IMR-90 (cell line): ENCODE results near the gene SERPINB1. TPM values are rescaled to one million over a fixed set of nuclear protein-coding genes. Genes with fewer than 3 reads are reported as not detected.

Experiments used
- ATAC-seq: fragments of 200-7000 bp; cut with Tn5 transposase; 2 replicates; pipeline ENCODE4 v1.9.1; 2020; ENCODE audit warnings: low read depth, mild to moderate bottlenecking, moderate library complexity
- BruUV-seq: library from RNA; stranded (reverse); fragments of 400-500 nt; replicated peaks from 2 replicates; lab custom pipeline; 2021; lab: Mats Ljungman, UMichigan
- CTCF ChIA-PET: fragments of 300-600 bp; formaldehyde crosslinking; extraction: SDS; loops from one replicate; lab custom pipeline; 2021; ENCODE audit warnings: antibody characterized with exemption; lab: Yijun Ruan, JAX
- POLR2A ChIA-PET: fragments of 300-600 bp; sonication (Branson Sonifier 250); formaldehyde crosslinking; loops from one replicate; lab custom pipeline; 2022; ENCODE audit warnings: antibody characterized with exemption; ENCODE audit not compliant: unreplicated experiment; lab: Charles Lee
- DNase-seq: peaks from one replicate; pipeline ENCODE4 v3.0.0; 2013
- H2AFZ ChIP-seq: replicated peaks from 2 replicates; pipeline ENCODE3; 2013; ENCODE audit warnings: low read length, mild to moderate bottlenecking; ENCODE audit not compliant: poor library complexity
- H2AK5ac ChIP-seq: 2 replicates; pipeline ENCODE4 v1.6.1; 2013; ENCODE audit warnings: low read depth, low read length, inconsistent platforms
- H2AK9ac ChIP-seq: replicated peaks from 2 replicates; pipeline ENCODE3; 2013; ENCODE audit warnings: mild to moderate bottlenecking, low read depth, low read length, moderate library complexity; ENCODE audit not compliant: poor library complexity
- H2BK120ac ChIP-seq: 2 replicates; pipeline ENCODE4 v1.6.1; 2013; ENCODE audit warnings: low read depth, low read length, inconsistent platforms
- H2BK15ac ChIP-seq: 3 replicates; pipeline ENCODE4 v1.6.1; 2013; ENCODE audit warnings: low read depth, low read length, inconsistent platforms
- H2BK20ac ChIP-seq: 2 replicates; pipeline ENCODE4 v1.6.1; 2013; ENCODE audit warnings: low read depth, mild to moderate bottlenecking, inconsistent platforms, low read length, moderate library complexity
- H2BK5ac ChIP-seq: 2 replicates; pipeline ENCODE4 v1.6.1; 2013; ENCODE audit warnings: mild to moderate bottlenecking, low read depth, low read length, inconsistent platforms; ENCODE audit not compliant: poor library complexity, severe bottlenecking
- H3K14ac ChIP-seq: replicated peaks from 2 replicates; pipeline ENCODE4 v1.6.1; 2013; ENCODE audit warnings: low read depth, low read length, inconsistent platforms
- H3K18ac ChIP-seq: 2 replicates; pipeline ENCODE4 v1.6.1; 2013; ENCODE audit warnings: low read depth, low read length, control low read depth
- H3K23ac ChIP-seq: 2 replicates; pipeline ENCODE4 v1.6.1; 2013; ENCODE audit warnings: low read depth, low read length, inconsistent platforms
- H3K27ac ChIP-seq: 2 replicates; pipeline ENCODE4 v1.5.1; 2013; ENCODE audit warnings: mild to moderate bottlenecking, control low read depth, low read length; ENCODE audit not compliant: insufficient read depth
- H3K27me3 ChIP-seq: 2 replicates; pipeline ENCODE4 v1.6.1; 2013; ENCODE audit warnings: low read length; ENCODE audit not compliant: control insufficient read depth, insufficient read depth
- H3K36me3 ChIP-seq: 2 replicates; pipeline ENCODE4 v1.6.1; 2013; ENCODE audit warnings: low read length, mixed read lengths; ENCODE audit not compliant: control insufficient read depth, insufficient read depth
- H3K4ac ChIP-seq: 2 replicates; pipeline ENCODE4 v1.6.1; 2013; ENCODE audit warnings: low read depth, low read length, inconsistent platforms
- H3K4me1 ChIP-seq: 2 replicates; pipeline ENCODE4 v1.6.1; 2013; ENCODE audit warnings: low read length, mixed read lengths; ENCODE audit not compliant: control insufficient read depth, insufficient read depth
- H3K4me2 ChIP-seq: 2 replicates; pipeline ENCODE4 v1.6.1; 2013; ENCODE audit warnings: low read depth, mild to moderate bottlenecking, control low read depth, low read length, moderate library complexity
- H3K4me3 ChIP-seq: 2 replicates; pipeline ENCODE4 v1.5.1; 2013; ENCODE audit warnings: low read depth, mild to moderate bottlenecking, control low read depth, low read length, moderate library complexity; ENCODE audit not compliant: insufficient read depth
- H3K56ac ChIP-seq: 2 replicates; pipeline ENCODE4 v1.6.1; 2013; ENCODE audit warnings: low read length, inconsistent platforms; ENCODE audit not compliant: insufficient read depth; ENCODE audit errors: extremely low read depth
- H3K79me1 ChIP-seq, 2 experiments: 2 replicates each; pipeline ENCODE4 v1.6.1; 2013; ENCODE audit warnings: low read length in 2 of 2, inconsistent platforms in 1 of 2, low read depth in 1 of 2
- H3K9ac ChIP-seq: 2 replicates; pipeline ENCODE4 v1.6.1; 2013; ENCODE audit warnings: low read depth, low read length, control low read depth
- H3K9me1 ChIP-seq: 2 replicates; pipeline ENCODE4 v1.6.1; 2013; ENCODE audit warnings: low read length, inconsistent platforms; ENCODE audit not compliant: insufficient read depth
- H3K9me3 ChIP-seq: 2 replicates; pipeline ENCODE4 v1.6.1; 2013; ENCODE audit warnings: low read length; ENCODE audit not compliant: control insufficient read depth, insufficient read depth
- H4K20me1 ChIP-seq: 2 replicates; pipeline ENCODE4 v1.6.1; 2013; ENCODE audit warnings: low read length, inconsistent platforms; ENCODE audit not compliant: insufficient read depth
- H4K5ac ChIP-seq: 2 replicates; pipeline ENCODE4 v1.6.1; 2013; ENCODE audit warnings: mild to moderate bottlenecking, low read depth, low read length, control low read depth
- H4K8ac ChIP-seq, 2 experiments: 2 replicates each; pipeline ENCODE4 v1.6.1; 2013; ENCODE audit warnings: low read depth in 2 of 2, low read length in 2 of 2, control low read depth in 1 of 2, inconsistent platforms in 1 of 2
- H4K91ac ChIP-seq: 2 replicates; pipeline ENCODE4 v1.6.1; 2013; ENCODE audit warnings: low read depth, low read length, inconsistent platforms; ENCODE audit not compliant: insufficient read depth
- BHLHE40 ChIP-seq: fragments of 150-350 bp; IDR thresholded peaks from 2 replicates; pipeline ENCODE4 v1.6.1; 2016; ENCODE audit warnings: mild to moderate bottlenecking, low read depth, low read length
- CEBPB ChIP-seq: IDR thresholded peaks from 2 replicates; pipeline ENCODE4 v1.6.1; 2012; ENCODE audit warnings: low read depth, low read length, improper control_type of control experiment
- CHD1 ChIP-seq: IDR thresholded peaks from 2 replicates; pipeline ENCODE4 v1.6.1; 2012; ENCODE audit warnings: low read depth, low read length, improper control_type of control experiment
- CTCF ChIP-seq: conservative IDR thresholded peaks from 2 replicates; pipeline ENCODE4 v1.5.1; 2012; ENCODE audit warnings: mild to moderate bottlenecking, low read depth, low read length, improper control_type of control experiment
- ELK1 ChIP-seq: fragments of 150-350 bp; IDR thresholded peaks from 2 replicates; pipeline ENCODE4 v1.6.1; 2016; ENCODE audit warnings: low read depth, mild to moderate bottlenecking, low read length, moderate library complexity, borderline replicate concordance
- FOS ChIP-seq: fragments of 150-350 bp; IDR thresholded peaks from 2 replicates; pipeline ENCODE4 v1.6.1; 2016; ENCODE audit warnings: low read depth, low read length
- MAFK ChIP-seq: IDR thresholded peaks from 2 replicates; pipeline ENCODE4 v1.6.1; 2012; ENCODE audit warnings: low read depth, low read length, improper control_type of control experiment
- MAZ ChIP-seq: IDR thresholded peaks from 2 replicates; pipeline ENCODE4 v1.6.1; 2012; ENCODE audit warnings: low read depth, mild to moderate bottlenecking, low read length, improper control_type of control experiment, moderate library complexity, borderline replicate concordance
- MXI1 ChIP-seq: IDR thresholded peaks from 2 replicates; pipeline ENCODE4 v1.6.1; 2012; ENCODE audit warnings: low read depth, mild to moderate bottlenecking, low read length, moderate library complexity, borderline replicate concordance
- NFE2L2 ChIP-seq: fragments of 150-350 bp; IDR thresholded peaks from 2 replicates; pipeline ENCODE4 v1.6.1; 2016; ENCODE audit warnings: low read depth, mild to moderate bottlenecking, low read length
- POLR2A ChIP-seq: IDR thresholded peaks from 2 replicates; pipeline ENCODE4 v1.6.1; 2012; ENCODE audit warnings: mild to moderate bottlenecking, low read depth, low read length
- RAD21 ChIP-seq: IDR thresholded peaks from 2 replicates; pipeline ENCODE4 v1.6.1; 2012; ENCODE audit warnings: low read length, improper control_type of control experiment
- RCOR1 ChIP-seq: IDR thresholded peaks from 2 replicates; pipeline ENCODE4 v1.6.1; 2012; ENCODE audit warnings: mild to moderate bottlenecking, low read length, improper control_type of control experiment; ENCODE audit not compliant: insufficient replicate concordance
- RFX5 ChIP-seq: IDR thresholded peaks from 2 replicates; pipeline ENCODE4 v1.8.0; 2012; ENCODE audit warnings: low read depth, mild to moderate bottlenecking, low read length, moderate library complexity
- SMC3 ChIP-seq: fragments of 150-350 bp; IDR thresholded peaks from 2 replicates; pipeline ENCODE4 v1.6.1; 2016; ENCODE audit warnings: low read depth, mild to moderate bottlenecking, antibody characterized with exemption, low read length, moderate library complexity
- WGBS, 2 experiments: methylation state at CpG; one replicate each; pipeline versions ENCODE4 v1.1.5 to v1.1.7; 2013; ENCODE audit warnings: missing lambda C conversion rate in 2 of 2; ENCODE audit not compliant: insufficient read length in 1 of 2; ENCODE audit errors: extremely low coverage in 2 of 2; 5-methylcytosine and 5-hydroxymethylcytosine counted together
- dilution Hi-C: fragments of 300-500 bp; cut with HindIII; formaldehyde crosslinking; loops from one replicate; pipeline ENCODE4 v1.14.3; 2018; ENCODE audit warnings: low sequenced_read_pairs; ENCODE audit not compliant: unreplicated experiment
- in situ Hi-C: fragments of 300-500 bp; cut with MboI; formaldehyde crosslinking; loops from 3 replicates; pipeline ENCODE4 v1.14.3; 2019; ENCODE audit warnings: low sequenced_read_pairs, inconsistent platforms, mixed read lengths
- intact Hi-C: fragments of 100-400 bp; cut with micrococcal nuclease; formaldehyde crosslinking; loops from 2 replicates; pipeline ENCODE4 v1.10.0; 2022
- polyA plus RNA-seq, 3 experiments: library from polyadenylated mRNA; depleted of rRNA; stranded (reverse); fragments of >200 nt; gene quantifications; 2 replicates each; pipeline ENCODE4 v1.2.3, GENCODE V29; 2012; ENCODE audit warnings: low replicate concordance in 1 of 3
- total RNA-seq: library from RNA; depleted of rRNA; stranded (reverse); fragments of >200 nt; gene quantifications from 2 replicates; pipeline ENCODE4 v1.2.3, GENCODE V29; 2012

Gene SERPINB1
- total and polyA plus RNA-seq, 2 of the 4 experiments (the other 2 are of a cell fraction): 6.1 to 9.1 TPM

GRCh38 chr6:2839982-2840748 is 1.5 kb downstream of the SERPINB1 start:
- intact Hi-C loops: loop anchor here (5.0 kb wide), 1 partner anchor 103 kb away; no protein-coding TSS in a partner anchor
- peak overlapping the region; percentile 80; the same call in 1 of the 2 replicates for H3K27ac ChIP-seq
- peak overlapping the region; percentile 72 for H4K91ac ChIP-seq
- H3K9me1 ChIP-seq: peaks cover 21% of the 10 kb centered on the region
- no peak for DNase-seq
- POLR2A ChIA-PET: interaction anchor here (1.2 kb wide), 1 partner anchor 71 kb away, joined by 4 read pairs; no protein-coding TSS in a partner anchor
- peaks cover 18% of the 10 kb centered on the region for H3K4me1 ChIP-seq
- dilution Hi-C loops: no loop called here
- peak overlapping the region; percentile 51; the same call in 1 of the 3 replicates for H2BK15ac ChIP-seq
- H3K56ac ChIP-seq: no peak overlapping the region
- no peaks in the 10 kb centered on the region for H3K9me3 ChIP-seq
- peak overlapping the region; percentile 76 for H3K23ac ChIP-seq
- no peak overlapping the region for H2AFZ ChIP-seq
- H4K5ac ChIP-seq: peak overlapping the region; percentile 19; the same call in 1 of the 2 replicates
- H2AK5ac ChIP-seq: peak overlapping the region; percentile 41
- H2AK9ac ChIP-seq: peak overlapping the region; percentile 60
- no peak overlapping the region for H3K4me3 ChIP-seq
- peaks cover 16 to 32% of the 10 kb centered on the region in 2 experiments for H3K79me1 ChIP-seq
- H2BK20ac ChIP-seq: peak overlapping the region; percentile 10; the same call in 1 of the 2 replicates
- H3K18ac ChIP-seq: peak overlapping the region; percentile 22
- H2BK5ac ChIP-seq: peak overlapping the region; percentile 72
- in situ Hi-C loops: loop anchor here (5.0 to 10.0 kb wide), 3 partner anchors 48 to 215 kb away; no protein-coding TSS in a partner anchor
- 82% methylated on average over 3 of the region's 12 CpGs; no CpG with 5 or more reads in 1 of the 2 experiments for WGBS, 2 experiments
- peak overlapping the region; percentile 71 for H3K4me2 ChIP-seq
- peak overlapping the region in 1 of 2 experiments; percentile 77; a peak in 3 of 4 replicates for H4K8ac ChIP-seq
- peak overlapping the region; percentile 44 for H3K14ac ChIP-seq
- H4K20me1 ChIP-seq: no peaks in the 10 kb centered on the region
- H3K9ac ChIP-seq: peak overlapping the region; percentile 0
- CTCF ChIA-PET: interaction anchor here (0.8 to 1.8 kb wide), 4 partner anchors 19 to 112 kb away, joined by 3 to 5 read pairs (median 4); no protein-coding TSS in a partner anchor
- peak overlapping the region; percentile 5 for H2BK120ac ChIP-seq
- peak overlapping the region; percentile 82 for H3K4ac ChIP-seq
- peaks cover 8% of the 10 kb centered on the region for H3K36me3 ChIP-seq
- BruUV-seq: no TSS peak
- H3K27me3 ChIP-seq: no peaks in the 10 kb centered on the region
- ATAC-seq: no peak
- TF ChIP-seq FOS (no peak), RCOR1 (no peak), RAD21 (no peak), BHLHE40 (no peak), MAFK (no peak), MAZ (no peak), CHD1 (no peak), NFE2L2 (no peak), CTCF (no peak), MXI1 (no peak), POLR2A (no peak), ELK1 (no peak), CEBPB (no peak), RFX5 (no peak), SMC3 (no peak)
